Effector CD8-positive, alpha-beta T cell (primary cell): ENCODE data around the gene EIF4H.
"Not testable (repeated sequence)": the region's sequence is repeated elsewhere in the genome, so short reads cannot be mapped to it uniquely, and the experiment has no call there.

ENCODE experiments used
- DNase-seq: peaks from one replicate; lab custom pipeline; 2025; lab: John Stamatoyannopoulos, UW

The EIF4H gene

DNA sequence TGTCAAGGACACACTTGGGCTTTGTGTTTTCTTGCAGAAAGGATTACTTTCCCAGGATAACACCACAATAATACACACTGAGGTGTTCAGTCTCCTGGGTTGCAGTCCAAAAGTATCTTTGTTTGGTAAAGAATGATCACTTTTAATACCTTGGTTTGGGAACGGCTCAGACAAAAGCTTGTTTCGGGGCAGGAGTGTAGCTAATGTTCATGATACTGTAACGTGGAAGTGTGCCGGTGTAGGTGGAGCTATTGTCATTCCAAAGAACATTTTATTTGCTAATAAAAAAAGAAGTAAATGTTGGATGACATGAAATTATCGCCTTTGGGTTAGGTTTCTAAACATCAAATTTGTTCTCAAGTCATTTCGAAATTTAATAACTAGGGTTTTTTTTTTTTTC is 1.2 kb downstream of the EIF4H start:
- no peak for DNase-seq

- no peak for DNase-seq
Measured at GRCh38 chr7:74176555-74176954, 2.4 kb downstream of the EIF4H start.

- DNase-seq: no peak
Measured at GRCh38 chr7:74178632-74179031, 4.5 kb downstream of the EIF4H start.

- DNase-seq: no peak
Measured at GRCh38 chr7:74179935-74180604, 5.9 kb downstream of the EIF4H start.

GRCh38 chr7:74180866-74181265 is 6.7 kb downstream of the EIF4H start:
- no peak for DNase-seq

- no peak for DNase-seq
Measured at GRCh38 chr7:74181821-74182220, 7.7 kb downstream of the EIF4H start.

GRCh38 chr7:74182453-74183090 is 8.4 kb downstream of the EIF4H start:
- no peak for DNase-seq

DNA sequence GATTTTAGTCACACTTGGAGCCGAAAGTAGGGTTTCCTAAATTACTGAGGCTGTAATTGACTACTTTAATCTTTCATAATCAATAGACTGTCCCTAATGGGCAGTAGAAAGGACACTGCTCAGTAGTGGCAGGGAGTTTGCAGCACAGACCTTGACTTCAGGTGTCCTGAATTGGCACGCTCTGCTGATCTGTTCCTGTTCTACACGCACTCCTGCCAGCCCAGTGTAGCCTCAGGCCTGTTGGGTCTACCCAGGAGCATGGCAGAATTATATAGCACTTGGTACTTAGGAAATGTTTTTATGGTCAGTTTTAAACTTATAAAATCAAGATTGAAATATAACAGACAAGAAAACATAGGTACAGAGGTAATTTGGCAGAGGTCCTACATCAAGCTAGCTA is 9.0 kb downstream of the EIF4H start:
- DNase-seq: no peak

- DNase-seq: no peak
Measured at GRCh38 chr7:74183653-74184450, 9.7 kb downstream of the EIF4H start.

DNA sequence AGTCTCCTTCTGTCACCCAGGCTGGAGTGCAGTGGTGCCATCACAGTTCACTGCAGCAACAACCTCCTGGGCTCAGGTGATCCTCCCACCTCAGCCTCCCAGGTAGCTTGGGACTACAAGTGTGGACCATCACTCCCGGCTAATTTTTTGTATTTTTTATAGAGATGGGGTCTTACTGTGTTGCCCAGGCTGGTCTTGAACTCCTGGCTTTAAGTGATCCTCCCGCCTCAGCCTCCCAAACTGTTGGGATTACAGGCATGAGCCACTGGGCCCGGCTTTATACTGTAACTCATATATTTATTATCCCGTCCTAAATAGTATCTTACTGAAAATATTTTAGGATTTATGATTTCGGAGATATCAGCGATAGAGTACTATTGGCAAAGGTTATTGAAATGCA is 10.9 kb downstream of the EIF4H start:
- no peak for DNase-seq

GRCh38 chr7:74185636-74186035 is 11.5 kb downstream of the EIF4H start:
- DNase-seq: no peak

GRCh38 chr7:74187915-74188675 is 13.9 kb downstream of the EIF4H start:
- no peak for DNase-seq

DNA sequence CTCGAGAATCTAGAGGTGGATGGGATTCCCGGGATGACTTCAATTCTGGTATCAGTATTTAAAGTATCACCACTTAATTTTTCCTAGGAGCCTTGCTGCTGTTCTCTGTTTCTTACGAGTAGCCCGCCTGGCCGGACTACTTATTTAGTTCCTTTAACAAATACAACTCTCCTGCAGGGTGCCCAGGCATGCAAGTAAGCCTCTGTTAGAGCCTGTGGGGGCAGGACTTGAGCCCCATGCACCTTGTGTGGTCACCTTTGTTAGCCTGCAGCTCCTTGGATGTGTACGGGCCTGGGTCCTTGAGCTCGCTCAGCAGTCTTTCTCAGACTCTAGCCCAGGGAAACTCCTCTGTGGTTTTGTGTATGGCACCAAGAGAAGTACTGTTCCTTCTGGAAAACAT is 16.1 kb downstream of the EIF4H start:
- DNase-seq: no peak

DNA sequence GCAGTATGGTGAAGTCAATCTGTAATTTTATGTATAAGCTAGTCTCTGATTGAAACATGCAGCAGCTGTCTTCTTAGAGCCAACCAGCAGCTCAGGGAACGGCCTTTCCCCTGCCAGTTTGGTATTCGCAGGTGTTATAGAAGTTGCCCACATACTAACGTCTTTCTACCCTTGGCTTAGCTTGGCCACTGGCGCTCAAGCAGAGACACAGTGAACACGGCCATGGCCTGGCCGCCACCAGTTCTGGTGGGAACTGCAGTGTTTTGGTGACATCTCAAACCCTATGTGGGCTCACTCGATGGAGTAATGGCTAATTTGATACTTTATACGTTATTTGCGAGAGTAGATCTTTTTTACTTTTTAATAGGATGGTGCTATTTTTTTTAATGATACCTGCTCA is 17.1 kb downstream of the EIF4H start:
- no peak for DNase-seq

DNA sequence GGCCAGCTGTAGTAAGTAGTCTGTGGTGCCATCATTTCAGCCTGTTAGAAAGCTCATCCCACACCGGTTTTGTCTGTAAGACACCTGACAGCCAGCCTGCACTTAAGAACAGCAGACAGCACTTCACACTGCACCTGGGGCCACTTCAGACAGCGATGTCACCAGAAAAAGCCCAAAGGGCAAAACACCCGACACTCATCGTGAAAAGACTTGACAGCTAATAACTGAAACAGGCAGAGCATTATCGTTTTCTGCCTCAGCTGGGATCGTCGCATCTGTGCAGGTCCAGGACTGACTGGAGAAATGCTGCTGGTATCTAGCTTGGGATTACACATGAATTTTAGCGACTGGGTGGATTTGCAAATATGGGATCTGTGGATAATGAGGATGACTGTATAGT is 18.9 kb downstream of the EIF4H start:
- DNase-seq: no peak

DNA sequence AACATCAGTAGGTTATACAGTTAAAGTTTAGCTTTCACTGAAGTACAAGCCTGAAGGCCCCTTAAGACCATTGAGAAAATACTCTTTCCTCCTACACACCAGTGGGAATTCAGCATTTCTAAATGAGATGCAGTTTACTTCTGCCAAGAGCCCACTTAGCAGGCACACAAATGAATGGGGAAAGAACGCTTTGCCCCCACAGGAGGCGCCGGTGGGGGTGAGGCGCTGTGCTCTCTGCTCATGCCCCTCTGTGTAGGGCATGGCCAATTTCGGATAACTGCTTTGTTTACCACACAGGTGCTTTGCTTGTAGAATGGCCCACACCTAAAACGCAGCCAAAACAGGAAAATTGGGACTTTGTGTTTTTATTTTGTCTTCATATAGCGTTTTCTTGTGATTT is 19.8 kb downstream of the EIF4H start:
- DNase-seq: no peak

DNA sequence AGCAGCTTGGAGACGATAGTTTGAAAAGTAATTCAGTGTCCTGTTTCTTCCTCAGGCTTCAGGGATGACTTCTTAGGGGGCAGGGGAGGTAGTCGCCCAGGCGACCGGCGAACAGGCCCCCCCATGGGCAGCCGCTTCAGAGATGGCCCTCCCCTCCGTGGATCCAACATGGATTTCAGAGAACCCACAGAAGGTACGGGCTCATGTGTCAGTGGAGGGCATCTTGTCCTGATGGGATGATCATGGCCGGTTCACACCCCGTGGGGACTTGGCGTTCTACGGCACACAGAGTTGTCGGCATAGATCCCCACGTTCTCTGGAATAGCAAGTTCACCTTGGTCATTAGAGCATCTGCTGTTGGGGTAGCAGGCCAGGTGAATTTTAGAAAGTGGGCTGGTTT is 20.5 kb downstream of the EIF4H start:
- no peak for DNase-seq

DNA sequence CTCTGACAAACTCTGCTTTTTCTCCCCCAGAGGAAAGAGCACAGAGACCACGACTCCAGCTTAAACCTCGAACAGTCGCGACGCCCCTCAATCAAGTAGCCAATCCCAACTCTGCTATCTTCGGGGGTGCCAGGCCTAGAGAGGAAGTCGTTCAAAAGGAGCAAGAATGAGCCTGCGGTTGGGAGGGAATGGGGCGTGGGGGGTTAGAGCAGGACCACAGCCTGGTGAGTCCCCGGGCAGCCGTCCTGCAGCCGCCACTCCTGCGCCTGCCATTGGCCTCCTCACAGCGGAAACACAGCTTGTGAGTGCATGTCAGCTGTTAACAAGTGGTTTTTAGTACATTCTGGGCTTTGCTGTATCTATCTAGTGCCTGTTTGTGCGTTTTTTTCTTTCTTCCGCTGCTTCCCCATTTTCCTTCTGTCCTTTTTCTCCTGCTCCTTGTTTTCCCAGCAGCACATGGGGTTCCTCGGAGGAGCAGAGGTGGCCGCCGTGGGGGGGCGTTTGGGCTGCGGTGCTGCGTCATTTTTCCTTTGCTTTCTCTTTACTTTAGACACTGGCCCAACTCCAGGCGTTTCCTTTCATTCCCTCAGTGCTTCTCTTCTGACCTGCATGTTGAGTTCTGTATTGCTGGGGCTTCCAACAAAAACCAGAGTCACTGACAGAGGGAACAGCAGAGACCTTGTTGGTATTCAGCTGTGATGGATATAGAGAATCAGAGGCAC is 21.1 kb downstream of the EIF4H start:
- not testable (repeated sequence) for DNase-seq

DNA sequence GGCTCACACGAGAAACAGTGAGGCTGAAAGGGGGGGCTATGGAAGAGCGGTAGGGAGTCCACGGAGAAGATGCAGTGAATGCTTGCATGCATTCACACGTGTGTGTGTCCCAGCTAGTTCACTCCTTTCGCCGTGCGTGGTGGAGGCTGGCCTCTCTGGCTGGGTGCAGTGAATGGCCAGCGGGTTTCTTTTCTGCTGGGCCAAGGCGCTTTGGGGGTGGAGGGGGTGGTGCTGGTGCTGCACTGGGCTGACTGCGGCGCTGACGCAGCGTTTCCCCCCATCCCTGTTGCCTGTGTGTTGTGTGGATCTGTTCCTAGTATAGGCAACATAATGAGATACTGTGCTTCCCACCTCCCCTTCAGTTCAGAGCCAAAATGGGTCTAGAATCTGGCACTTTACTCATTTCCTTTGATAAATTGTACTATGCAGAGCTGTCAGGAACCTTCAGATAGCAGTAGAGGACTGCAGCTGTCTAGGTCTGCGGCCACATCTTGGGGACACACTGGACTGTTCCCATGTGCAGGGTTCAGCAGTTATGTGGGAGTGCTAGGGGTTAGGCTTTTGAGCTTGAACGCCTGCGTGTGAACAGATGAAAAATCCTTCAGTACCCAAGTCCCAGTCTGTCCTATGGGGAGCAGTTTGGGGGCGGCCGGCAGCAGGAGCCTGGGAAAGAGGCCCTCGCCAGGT is 22.0 kb downstream of the EIF4H start:
- not testable (repeated sequence) for DNase-seq

DNA sequence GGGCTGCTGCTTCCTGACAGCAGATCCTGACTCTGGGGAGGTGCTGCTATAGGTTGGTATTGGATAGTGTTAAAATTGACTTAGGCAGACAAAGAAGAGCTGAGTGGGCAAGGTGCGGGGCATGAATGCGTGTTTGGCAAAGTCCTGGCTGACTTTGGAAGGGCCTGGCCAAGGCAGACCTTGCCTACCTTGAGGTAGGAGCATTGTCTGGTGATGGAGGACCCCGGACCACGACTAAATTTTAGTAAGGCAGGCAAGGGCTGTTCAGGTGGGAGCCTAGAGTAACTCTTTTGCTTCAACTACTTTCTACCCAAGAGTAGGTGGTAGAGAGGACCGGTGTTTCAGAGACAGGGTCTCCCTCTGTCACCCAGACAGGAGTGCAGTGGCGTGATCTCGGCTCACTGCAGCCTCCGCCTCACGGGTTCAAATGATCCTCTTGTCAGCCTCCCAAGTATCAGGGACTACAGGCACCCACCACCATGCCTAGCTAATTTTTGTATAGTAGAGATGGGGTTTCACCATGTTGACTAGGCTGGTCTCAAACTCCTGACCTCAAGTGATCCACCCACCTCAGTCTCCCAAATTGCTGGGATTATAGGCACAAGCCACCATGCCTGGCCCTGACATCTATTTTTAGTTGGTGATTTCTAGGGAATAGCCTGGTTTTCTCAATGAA is 23.4 kb downstream of the EIF4H start:
- DNase-seq: no peak
